Measurements from ENCODE around the gene CCDC9.

DNA sequence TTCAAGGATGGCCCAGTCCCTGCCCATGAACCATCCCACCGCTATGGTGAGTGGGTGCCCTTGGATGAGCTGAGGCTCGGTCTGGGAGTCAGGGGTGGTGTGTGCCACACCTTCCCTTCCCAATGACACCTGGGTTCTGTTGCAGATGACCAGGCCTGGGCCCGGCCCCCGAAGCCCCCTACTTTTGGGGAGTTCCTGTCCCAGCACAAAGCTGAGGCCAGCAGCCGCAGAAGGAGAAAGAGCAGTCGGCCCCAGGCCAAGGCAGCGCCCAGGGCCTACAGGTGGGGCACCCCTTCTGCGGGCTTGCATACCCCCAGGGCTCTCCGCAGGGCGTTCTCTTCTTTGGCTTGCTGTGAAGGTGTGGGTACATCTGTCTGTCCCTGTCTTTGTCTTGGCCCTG lies 14.1 kb downstream of the CCDC9 start:
- TF ChIP-seq, protein P1, sequence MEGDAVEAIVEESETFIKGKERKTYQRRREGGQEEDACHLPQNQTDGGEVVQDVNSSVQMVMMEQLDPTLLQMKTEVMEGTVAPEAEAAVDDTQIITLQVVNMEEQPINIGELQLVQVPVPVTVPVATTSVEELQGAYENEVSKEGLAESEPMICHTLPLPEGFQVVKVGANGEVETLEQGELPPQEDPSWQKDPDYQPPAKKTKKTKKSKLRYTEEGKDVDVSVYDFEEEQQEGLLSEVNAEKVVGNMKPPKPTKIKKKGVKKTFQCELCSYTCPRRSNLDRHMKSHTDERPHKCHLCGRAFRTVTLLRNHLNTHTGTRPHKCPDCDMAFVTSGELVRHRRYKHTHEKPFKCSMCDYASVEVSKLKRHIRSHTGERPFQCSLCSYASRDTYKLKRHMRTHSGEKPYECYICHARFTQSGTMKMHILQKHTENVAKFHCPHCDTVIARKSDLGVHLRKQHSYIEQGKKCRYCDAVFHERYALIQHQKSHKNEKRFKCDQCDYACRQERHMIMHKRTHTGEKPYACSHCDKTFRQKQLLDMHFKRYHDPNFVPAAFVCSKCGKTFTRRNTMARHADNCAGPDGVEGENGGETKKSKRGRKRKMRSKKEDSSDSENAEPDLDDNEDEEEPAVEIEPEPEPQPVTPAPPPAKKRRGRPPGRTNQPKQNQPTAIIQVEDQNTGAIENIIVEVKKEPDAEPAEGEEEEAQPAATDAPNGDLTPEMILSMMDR (IDR thresholded peaks at IDR 0.05) = no peak
- no peak for TF ChIP-seq POLR2A (IDR thresholded peaks at IDR 0.05)
